ENCODE measurements around the gene TARS1. TPM values are rescaled to one million over a fixed set of nuclear protein-coding genes. Genes with fewer than 3 reads are reported as not detected.

Gene TARS1
- total RNA-seq, 1 experiment from 2014 or later: 304 TPM

DNA sequence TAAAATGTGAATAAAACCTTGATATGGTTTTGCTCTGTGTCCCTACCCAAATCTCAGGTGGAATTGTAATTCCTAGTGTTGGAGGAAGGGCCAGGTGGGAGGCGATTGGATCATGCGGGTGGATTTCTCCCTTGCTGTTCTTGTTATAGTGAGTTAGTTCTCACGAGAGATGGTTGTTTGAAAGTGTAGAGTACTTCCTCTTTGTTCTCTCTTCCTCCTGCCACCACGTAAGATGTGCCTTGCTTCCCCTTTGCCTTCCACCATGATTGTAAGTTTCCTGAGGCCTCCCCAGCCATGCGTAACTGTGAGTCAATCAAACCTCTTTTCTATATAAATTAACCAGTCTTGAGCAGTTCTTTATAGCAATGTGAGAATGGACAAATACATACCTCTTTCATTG is 34.9 kb downstream of the TARS1 start (continued):
- TF ChIP-seq NFE2L1 (CRISPR knock-in tag; IDR thresholded peaks at IDR 0.05) (no peak), HMGA2 (CRISPR knock-in tag; IDR thresholded peaks at IDR 0.05) (no peak), GRHL2 (CRISPR knock-in tag; IDR thresholded peaks at IDR 0.05; ENCODE audit: insufficient replicate concordance, severe bottlenecking) (no peak), ZNF121 (CRISPR knock-in tag; IDR thresholded peaks at IDR 0.05) (no peak), ETV6 (CRISPR knock-in tag; IDR thresholded peaks at IDR 0.05) (no peak)

- ChIA-PET POLR2A (no interaction called here), CTCF (no interaction called here)
- Mint-ChIP-seq H3K4me1 (peaks cover 40% of the 10 kb centered on the region), H3K4me3 (no peak overlapping the region), H3K9me3 (peaks cover 17% of the 10 kb centered on the region), H3K27ac (no peak overlapping the region), H3K27me3 (ENCODE audit: low read depth) (no peaks in the 10 kb centered on the region), H3K36me3 (peaks cover 66% of the 10 kb centered on the region)
- DNase-seq (ENCODE audit: low spot score): no peak
- no peak for ATAC-seq
- TF ChIP-seq RELA (CRISPR knock-in tag; IDR thresholded peaks at IDR 0.05; ENCODE audit: borderline replicate concordance) (no peak), ZNF263 (CRISPR knock-in tag; IDR thresholded peaks at IDR 0.05; ENCODE audit: low read depth) (no peak), ZNF121 (CRISPR knock-in tag; IDR thresholded peaks at IDR 0.05) (no peak), MXD4 (CRISPR knock-in tag; IDR thresholded peaks at IDR 0.05; ENCODE audit: borderline replicate concordance) (no peak), HMGA2 (CRISPR knock-in tag; IDR thresholded peaks at IDR 0.05) (no peak), ATF1 (CRISPR knock-in tag; IDR thresholded peaks at IDR 0.05) (no peak), NR2C2 (CRISPR knock-in tag; IDR thresholded peaks at IDR 0.05) (no peak), ZMAT4 (CRISPR knock-in tag; IDR thresholded peaks at IDR 0.05) (no peak), HMGXB4 (CRISPR knock-in tag; IDR thresholded peaks at IDR 0.05) (no peak), ZNF671 (CRISPR knock-in tag; IDR thresholded peaks at IDR 0.05) (no peak), SMAD3 (CRISPR knock-in tag; IDR thresholded peaks at IDR 0.05; ENCODE audit: borderline replicate concordance) (no peak)
- TF ChIP-seq, protein P1, sequence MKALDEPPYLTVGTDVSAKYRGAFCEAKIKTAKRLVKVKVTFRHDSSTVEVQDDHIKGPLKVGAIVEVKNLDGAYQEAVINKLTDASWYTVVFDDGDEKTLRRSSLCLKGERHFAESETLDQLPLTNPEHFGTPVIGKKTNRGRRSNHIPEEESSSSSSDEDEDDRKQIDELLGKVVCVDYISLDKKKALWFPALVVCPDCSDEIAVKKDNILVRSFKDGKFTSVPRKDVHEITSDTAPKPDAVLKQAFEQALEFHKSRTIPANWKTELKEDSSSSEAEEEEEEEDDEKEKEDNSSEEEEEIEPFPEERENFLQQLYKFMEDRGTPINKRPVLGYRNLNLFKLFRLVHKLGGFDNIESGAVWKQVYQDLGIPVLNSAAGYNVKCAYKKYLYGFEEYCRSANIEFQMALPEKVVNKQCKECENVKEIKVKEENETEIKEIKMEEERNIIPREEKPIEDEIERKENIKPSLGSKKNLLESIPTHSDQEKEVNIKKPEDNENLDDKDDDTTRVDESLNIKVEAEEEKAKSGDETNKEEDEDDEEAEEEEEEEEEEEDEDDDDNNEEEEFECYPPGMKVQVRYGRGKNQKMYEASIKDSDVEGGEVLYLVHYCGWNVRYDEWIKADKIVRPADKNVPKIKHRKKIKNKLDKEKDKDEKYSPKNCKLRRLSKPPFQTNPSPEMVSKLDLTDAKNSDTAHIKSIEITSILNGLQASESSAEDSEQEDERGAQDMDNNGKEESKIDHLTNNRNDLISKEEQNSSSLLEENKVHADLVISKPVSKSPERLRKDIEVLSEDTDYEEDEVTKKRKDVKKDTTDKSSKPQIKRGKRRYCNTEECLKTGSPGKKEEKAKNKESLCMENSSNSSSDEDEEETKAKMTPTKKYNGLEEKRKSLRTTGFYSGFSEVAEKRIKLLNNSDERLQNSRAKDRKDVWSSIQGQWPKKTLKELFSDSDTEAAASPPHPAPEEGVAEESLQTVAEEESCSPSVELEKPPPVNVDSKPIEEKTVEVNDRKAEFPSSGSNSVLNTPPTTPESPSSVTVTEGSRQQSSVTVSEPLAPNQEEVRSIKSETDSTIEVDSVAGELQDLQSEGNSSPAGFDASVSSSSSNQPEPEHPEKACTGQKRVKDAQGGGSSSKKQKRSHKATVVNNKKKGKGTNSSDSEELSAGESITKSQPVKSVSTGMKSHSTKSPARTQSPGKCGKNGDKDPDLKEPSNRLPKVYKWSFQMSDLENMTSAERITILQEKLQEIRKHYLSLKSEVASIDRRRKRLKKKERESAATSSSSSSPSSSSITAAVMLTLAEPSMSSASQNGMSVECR (CRISPR knock-in tag; IDR thresholded peaks at IDR 0.05; ENCODE audit: borderline replicate concordance): no peak
- TF ChIP-seq, protein P2, sequence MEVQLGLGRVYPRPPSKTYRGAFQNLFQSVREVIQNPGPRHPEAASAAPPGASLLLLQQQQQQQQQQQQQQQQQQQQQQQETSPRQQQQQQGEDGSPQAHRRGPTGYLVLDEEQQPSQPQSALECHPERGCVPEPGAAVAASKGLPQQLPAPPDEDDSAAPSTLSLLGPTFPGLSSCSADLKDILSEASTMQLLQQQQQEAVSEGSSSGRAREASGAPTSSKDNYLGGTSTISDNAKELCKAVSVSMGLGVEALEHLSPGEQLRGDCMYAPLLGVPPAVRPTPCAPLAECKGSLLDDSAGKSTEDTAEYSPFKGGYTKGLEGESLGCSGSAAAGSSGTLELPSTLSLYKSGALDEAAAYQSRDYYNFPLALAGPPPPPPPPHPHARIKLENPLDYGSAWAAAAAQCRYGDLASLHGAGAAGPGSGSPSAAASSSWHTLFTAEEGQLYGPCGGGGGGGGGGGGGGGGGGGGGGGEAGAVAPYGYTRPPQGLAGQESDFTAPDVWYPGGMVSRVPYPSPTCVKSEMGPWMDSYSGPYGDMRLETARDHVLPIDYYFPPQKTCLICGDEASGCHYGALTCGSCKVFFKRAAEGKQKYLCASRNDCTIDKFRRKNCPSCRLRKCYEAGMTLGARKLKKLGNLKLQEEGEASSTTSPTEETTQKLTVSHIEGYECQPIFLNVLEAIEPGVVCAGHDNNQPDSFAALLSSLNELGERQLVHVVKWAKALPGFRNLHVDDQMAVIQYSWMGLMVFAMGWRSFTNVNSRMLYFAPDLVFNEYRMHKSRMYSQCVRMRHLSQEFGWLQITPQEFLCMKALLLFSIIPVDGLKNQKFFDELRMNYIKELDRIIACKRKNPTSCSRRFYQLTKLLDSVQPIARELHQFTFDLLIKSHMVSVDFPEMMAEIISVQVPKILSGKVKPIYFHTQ (CRISPR knock-in tag; IDR thresholded peaks at IDR 0.05): no peak
These were observed 36.2 kb downstream of the TARS1 start for GRCh38 chr5:33476992-33477391.

Measured in WTC11 (cell line).